G401 (cell line): ENCODE data around the gene SLC39A7. TPM values are rescaled to one million over a fixed set of nuclear protein-coding genes. Genes with fewer than 3 reads are reported as not detected.

Experiments
- DNase-seq: peaks from one replicate; pipeline ENCODE4 v3.0.0-alpha.2; 2015; ENCODE audit warnings: low spot score
- in situ Hi-C: cut with HindIII; loops from 2 replicates; pipeline ENCODE4 v1.10.0; 2016; ENCODE audit warnings: low sequenced_read_pairs, mixed read lengths
- total RNA-seq: library from RNA; depleted of rRNA; stranded (reverse); fragments of >200 nt; shearing (Covaris generic); gene quantifications from 2 replicates; pipeline ENCODE4 v1.2.3, GENCODE V29; 2014; rRNA removed

The SLC39A7 gene, protein sequence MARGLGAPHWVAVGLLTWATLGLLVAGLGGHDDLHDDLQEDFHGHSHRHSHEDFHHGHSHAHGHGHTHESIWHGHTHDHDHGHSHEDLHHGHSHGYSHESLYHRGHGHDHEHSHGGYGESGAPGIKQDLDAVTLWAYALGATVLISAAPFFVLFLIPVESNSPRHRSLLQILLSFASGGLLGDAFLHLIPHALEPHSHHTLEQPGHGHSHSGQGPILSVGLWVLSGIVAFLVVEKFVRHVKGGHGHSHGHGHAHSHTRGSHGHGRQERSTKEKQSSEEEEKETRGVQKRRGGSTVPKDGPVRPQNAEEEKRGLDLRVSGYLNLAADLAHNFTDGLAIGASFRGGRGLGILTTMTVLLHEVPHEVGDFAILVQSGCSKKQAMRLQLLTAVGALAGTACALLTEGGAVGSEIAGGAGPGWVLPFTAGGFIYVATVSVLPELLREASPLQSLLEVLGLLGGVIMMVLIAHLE
- total RNA-seq, result 102 and 108 TPM in 2 replicates

GRCh38 chr6:33200219-33201146 is at the start of gene SLC39A7, which contains the start of gene RXRB:
Gene SLC39A7 (plus strand): TSS chr6:33200867. CDS start chr6:33201246, 379 bp downstream.
Gene RXRB (minus strand): TSS chr6:33200665. CDS start chr6:33200476, 189 bp downstream.
- DNase-seq, result peak; percentile 99
- in situ Hi-C loops, result no loop called here

DNA sequence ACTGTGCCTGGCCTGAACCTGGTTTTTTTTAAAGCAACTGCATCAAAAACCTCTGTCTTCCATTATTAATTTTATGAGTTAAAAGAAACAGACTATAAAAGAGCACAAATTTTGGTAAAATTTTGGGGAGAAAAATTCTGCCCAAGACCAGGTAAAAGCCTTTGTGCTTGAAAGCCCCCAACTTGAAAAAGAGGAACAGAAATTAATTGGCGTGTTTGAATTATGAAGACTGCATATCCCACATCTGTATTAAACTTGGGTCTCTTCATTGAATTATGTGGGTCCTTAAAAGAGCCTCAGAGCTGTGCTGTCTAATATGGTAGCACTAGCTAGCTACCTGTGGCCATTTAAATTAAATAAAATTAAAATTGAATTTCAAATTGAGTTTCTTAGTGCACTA is 49.6 kb upstream of the SLC39A7 start:
- in situ Hi-C loops, result no loop called here
- DNase-seq, result no peak

GRCh38 chr6:33154349-33154748 is 46.3 kb upstream of the SLC39A7 start:
- in situ Hi-C loops, result no loop called here

GRCh38 chr6:33156561-33156960 is 44.1 kb upstream of the SLC39A7 start:
- in situ Hi-C loops, result no loop called here

More at GRCh38 chr6:33154349-33154748, 46.3 kb upstream of the SLC39A7 start:
- DNase-seq, result no peak

GRCh38 chr6:33156964-33157363 is 43.7 kb upstream of the SLC39A7 start:
- in situ Hi-C loops, result no loop called here

More at GRCh38 chr6:33156561-33156960, 44.1 kb upstream of the SLC39A7 start:
- no peak for DNase-seq

DNA sequence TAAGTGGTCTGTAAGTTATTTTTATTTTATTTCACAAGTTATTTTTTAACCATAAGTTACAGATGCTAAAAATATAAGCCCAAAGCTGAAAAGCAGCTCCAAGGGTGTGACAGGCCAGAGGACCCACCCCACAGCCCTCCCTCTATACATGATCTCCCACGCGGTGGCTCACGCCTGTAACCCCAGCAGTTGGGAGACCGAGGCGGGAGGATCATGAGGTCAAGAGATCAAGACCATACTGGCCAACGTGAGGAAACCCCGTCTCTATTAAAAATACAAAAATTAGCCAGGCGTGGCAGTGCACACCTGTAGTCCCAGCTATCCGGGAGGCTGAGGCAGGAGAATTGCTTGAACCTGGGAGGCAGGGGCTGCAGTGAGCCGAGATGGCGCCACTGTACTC is 40.6 kb upstream of the SLC39A7 start:
- no peak for DNase-seq
- in situ Hi-C loops, result no loop called here

More at GRCh38 chr6:33156964-33157363, 43.7 kb upstream of the SLC39A7 start:
- DNase-seq, result no peak

GRCh38 chr6:33160728-33161344 is 39.8 kb upstream of the SLC39A7 start:
- in situ Hi-C loops, result no loop called here
- DNase-seq, result peak; percentile 65

- in situ Hi-C loops, result no loop called here
- peak; percentile 59 for DNase-seq
Measured at GRCh38 chr6:33161354-33162331, 39.0 kb upstream of the SLC39A7 start.

GRCh38 chr6:33163540-33163939 is 37.1 kb upstream of the SLC39A7 start:
- DNase-seq, result no peak
- in situ Hi-C loops, result no loop called here

DNA sequence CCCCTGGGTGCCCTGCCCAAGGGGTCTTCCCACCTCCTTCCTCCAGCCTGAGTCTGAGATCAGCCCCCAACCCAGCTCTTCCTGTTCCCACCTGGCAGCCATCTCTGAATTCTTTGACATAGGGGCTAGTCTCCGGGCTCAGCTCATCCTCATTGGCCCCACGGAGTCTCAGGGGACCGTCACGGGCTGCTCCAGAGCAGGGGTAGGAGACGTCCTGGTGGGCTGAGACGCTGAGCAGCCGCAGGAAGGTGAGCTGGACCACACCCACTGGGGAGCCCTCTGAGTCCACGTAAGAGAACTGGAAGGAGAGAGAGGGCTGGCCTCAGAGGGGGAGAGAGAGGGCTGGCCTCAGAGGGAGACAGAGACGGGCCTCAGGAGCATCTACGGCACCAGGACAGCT is 36.5 kb upstream of the SLC39A7 start:
- no peak for DNase-seq
- in situ Hi-C loops, result no loop called here

DNA sequence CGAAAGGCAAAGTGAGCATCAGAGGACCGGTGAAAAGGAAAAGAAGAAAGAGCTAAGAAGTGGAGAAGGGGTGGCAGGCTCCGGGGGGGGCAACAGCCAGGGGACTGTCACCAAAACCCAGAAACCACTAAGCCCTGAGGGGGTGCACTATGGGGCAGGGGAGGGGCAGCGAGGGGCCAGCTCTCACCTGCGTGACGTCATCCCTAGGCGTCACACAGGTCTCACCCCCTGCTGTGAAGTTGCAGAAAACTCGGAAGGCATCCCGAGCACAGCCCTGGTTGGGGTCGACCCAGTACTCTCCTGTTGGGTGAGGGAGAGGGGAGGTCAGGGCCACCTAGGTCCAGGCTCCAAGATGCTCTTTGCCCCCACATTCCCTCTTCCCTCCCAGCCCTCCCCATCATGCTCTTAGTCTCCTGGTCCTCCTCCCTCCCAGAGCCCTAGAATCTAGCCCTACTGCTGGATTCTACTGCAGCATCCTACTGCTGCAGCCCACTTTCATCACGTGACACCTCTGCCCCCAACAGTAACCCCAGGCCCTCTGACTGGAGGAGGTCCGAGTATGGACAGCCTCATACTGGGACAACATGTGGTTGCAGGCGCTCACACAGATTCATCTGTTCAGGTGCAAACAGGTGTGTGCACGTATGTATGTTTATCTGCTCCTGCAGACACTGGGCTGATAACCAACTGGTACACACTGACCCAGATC is 35.8 kb upstream of the SLC39A7 start:
- in situ Hi-C loops, result no loop called here
- DNase-seq, result no peak

- in situ Hi-C loops, result no loop called here
- no peak for DNase-seq
Measured at GRCh38 chr6:33165581-33166258, 34.9 kb upstream of the SLC39A7 start.

DNA sequence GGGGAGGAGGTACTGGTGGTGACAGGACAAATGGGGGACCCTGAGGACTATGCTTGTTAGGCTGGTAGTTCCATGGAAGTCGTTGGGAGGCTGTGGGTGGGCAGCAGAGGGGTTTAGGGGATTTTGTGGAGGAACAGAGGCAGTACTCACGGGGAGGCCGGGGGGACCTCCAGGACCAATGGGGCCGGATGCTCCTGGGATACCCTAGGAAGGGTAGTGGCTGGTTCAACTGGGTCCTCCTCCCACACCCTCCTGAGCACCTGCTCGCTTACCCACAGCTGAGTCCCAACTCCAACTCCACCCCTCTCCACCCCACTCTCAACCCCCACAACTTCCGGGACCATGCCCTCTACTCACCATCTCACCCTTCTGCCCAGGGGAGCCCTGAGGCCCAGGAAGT is 34.3 kb upstream of the SLC39A7 start:
- DNase-seq, result no peak
- in situ Hi-C loops, result no loop called here

DNA sequence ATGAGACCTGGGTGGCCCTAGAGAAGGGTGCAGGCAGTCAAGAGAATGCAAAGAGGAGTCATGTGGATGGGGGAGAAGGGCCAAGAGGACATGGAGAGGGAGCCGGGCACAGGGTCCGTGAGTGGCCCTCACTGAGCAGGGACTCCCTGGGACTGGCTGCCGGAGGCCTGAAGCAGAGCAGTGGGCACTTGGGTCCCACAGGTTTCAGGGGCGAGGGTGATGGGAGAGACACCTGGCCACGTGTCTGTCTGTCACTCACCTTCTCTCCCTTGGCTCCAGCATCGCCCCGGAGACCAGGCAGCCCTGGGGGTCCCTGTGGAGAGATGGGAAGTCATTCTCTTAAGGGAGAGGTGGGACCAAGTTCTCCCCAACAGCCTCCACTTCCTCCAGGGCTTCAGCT is 33.9 kb upstream of the SLC39A7 start:
- in situ Hi-C loops, result no loop called here

GRCh38 chr6:33167374-33168283 is 33.0 kb upstream of the SLC39A7 start:
- DNase-seq, result no peak
- in situ Hi-C loops, result no loop called here

More for the DNA sequence above, 33.9 kb upstream of the SLC39A7 start:
- no peak for DNase-seq

- in situ Hi-C loops, result no loop called here
Measured at GRCh38 chr6:33168284-33168601, 32.4 kb upstream of the SLC39A7 start.

More at GRCh38 chr6:33168284-33168601, 32.4 kb upstream of the SLC39A7 start:
- DNase-seq, result no peak
